Mesothelial cell of epicardium (in vitro differentiated cells): ENCODE results near the gene LALBA. TPM values are rescaled to one million over a fixed set of nuclear protein-coding genes. Genes with fewer than 3 reads are reported as not detected.

ENCODE experiments used
- DNase-seq, 2 experiments: peaks; one replicate each; pipeline ENCODE4 v3.0.0; 2021; ENCODE audit warnings: low spot score in 2 of 2; ENCODE audit not compliant: unreplicated experiment in 2 of 2
- H3K27ac Mint-ChIP-seq: 2 replicates; pipeline ENCODE4 v1.8.0; 2021; ENCODE audit warnings: mixed read lengths
- H3K27me3 Mint-ChIP-seq: 2 replicates; pipeline ENCODE4 v1.8.0; 2021; ENCODE audit warnings: low read depth, mixed read lengths
- H3K36me3 Mint-ChIP-seq: 2 replicates; pipeline ENCODE4 v1.8.0; 2021; ENCODE audit warnings: mixed read lengths
- H3K4me1 Mint-ChIP-seq: 2 replicates; pipeline ENCODE4 v1.8.0; 2021; ENCODE audit warnings: mixed read lengths
- H3K4me3 Mint-ChIP-seq: 2 replicates; pipeline ENCODE4 v1.8.0; 2021; ENCODE audit warnings: mild to moderate bottlenecking, moderate library complexity, mixed read lengths
- H3K9me3 Mint-ChIP-seq: 2 replicates; pipeline ENCODE4 v1.8.0; 2021; ENCODE audit warnings: mixed read lengths
- total RNA-seq: library from RNA; stranded (reverse); gene quantifications from 3 replicates; pipeline ENCODE4 v1.2.1, GENCODE V29; 2021
- TF ChIP-seq, protein P1 (sequence below): fragments of 200-600 bp; sonication (generic); IDR thresholded peaks from one replicate; pipeline ENCODE4 v1.5.0; 2021; ENCODE audit warnings: antibody characterized with exemption; ENCODE audit not compliant: unreplicated experiment

LALBA gene
- total RNA-seq, 1 donor from 2014 or later, result not detected

DNA sequence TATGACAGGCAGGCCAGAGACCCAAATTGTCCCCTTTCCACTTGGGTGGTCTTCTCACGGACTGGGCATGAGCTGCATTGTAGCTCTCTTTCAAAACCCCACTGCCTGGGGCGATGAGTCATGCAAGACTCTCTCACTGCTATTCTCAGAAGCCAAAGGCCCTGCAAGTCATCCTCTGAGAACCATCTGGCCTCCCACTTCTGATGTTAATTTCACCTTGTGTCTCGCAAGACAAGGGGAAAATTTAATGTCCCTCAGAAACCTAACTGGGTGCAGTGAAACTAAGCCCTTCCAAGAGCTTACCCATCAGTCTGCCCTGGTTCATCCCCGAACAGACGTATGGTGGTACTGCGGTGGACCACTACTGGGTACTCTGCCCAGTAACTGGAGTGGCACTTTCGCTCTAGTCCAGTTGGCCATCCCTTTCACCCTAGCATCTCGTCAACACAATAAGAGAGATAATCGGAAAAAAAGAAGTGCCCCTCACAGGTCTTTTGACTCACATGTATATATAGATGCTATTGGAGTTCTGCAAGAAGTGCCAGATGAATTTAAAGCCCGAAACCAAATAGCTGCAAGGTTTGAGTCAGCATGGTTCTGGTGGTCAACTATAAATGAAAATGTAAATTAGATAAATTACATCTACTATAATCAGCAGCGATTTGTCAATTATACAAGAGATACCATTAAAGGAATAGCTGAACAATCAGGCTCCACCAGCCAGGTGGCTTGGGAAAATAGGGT, 31.3 kb upstream of the LALBA start:
- TF ChIP-seq, protein P1, sequence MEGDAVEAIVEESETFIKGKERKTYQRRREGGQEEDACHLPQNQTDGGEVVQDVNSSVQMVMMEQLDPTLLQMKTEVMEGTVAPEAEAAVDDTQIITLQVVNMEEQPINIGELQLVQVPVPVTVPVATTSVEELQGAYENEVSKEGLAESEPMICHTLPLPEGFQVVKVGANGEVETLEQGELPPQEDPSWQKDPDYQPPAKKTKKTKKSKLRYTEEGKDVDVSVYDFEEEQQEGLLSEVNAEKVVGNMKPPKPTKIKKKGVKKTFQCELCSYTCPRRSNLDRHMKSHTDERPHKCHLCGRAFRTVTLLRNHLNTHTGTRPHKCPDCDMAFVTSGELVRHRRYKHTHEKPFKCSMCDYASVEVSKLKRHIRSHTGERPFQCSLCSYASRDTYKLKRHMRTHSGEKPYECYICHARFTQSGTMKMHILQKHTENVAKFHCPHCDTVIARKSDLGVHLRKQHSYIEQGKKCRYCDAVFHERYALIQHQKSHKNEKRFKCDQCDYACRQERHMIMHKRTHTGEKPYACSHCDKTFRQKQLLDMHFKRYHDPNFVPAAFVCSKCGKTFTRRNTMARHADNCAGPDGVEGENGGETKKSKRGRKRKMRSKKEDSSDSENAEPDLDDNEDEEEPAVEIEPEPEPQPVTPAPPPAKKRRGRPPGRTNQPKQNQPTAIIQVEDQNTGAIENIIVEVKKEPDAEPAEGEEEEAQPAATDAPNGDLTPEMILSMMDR, result no peak
- H3K36me3 Mint-ChIP-seq, result no peaks in the 10 kb centered on the region
- no peak overlapping the region for H3K4me3 Mint-ChIP-seq
- H3K4me1 Mint-ChIP-seq, result no peaks in the 10 kb centered on the region
- peaks cover 31% of the 10 kb centered on the region for H3K9me3 Mint-ChIP-seq
- DNase-seq, result no peak
- H3K27ac Mint-ChIP-seq, result no peak overlapping the region
- peaks cover 2% of the 10 kb centered on the region for H3K27me3 Mint-ChIP-seq

DNA sequence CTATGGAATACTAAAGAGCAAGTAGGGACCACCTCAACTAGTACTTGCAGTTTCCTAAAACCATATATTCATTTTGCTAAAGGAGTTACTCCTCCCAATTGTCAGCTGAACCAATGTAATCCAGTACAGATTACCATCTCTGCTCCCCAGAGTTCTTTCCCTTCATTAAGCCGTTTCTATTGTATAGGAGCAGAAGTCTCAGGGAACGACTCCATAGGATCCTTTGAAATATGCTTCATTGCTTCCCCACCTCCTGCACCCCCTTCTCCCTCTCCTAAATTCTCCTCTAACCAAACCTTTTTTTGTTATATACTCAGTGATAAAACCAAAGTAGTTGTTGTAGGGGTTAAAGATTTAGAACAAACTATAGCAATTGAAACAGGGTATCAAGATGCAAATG, 30.7 kb upstream of the LALBA start:
- Mint-ChIP-seq H3K9me3 (peaks cover 31% of the 10 kb centered on the region), H3K36me3 (no peaks in the 10 kb centered on the region), H3K4me3 (no peak overlapping the region), H3K27ac (no peak overlapping the region), H3K27me3 (peaks cover 2% of the 10 kb centered on the region), H3K4me1 (no peaks in the 10 kb centered on the region)
- TF ChIP-seq, protein P1, result no peak
- DNase-seq, result no peak

DNA sequence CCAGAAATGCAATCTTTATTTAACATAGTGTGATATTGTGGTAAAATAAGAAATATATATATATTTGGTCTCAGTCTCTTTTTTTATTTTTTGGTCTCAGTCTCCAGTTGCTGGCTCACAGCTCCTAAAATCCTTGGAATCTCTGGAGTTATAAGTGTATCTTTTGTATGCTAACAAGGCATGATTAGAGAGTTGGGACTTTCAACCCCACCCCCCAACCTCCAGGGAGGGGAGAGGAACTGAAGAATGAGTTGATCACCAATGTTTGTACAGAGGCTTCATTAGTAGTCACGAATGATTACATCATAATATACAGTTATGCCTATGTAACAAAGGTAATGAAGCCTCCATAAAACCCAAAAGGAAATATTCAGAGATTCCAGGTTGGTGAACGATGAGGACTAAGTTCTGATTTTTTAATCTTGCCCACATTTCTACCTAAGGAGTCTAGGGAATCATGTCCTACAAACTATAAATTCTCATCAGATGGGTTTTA, 22.8 kb upstream of the LALBA start:
- Mint-ChIP-seq H3K27ac (no peak overlapping the region), H3K27me3 (peaks cover 11% of the 10 kb centered on the region), H3K4me1 (no peaks in the 10 kb centered on the region), H3K9me3 (peaks cover 19% of the 10 kb centered on the region), H3K36me3 (no peaks in the 10 kb centered on the region), H3K4me3 (no peak overlapping the region)
- TF ChIP-seq, protein P1, result no peak
- no peak for DNase-seq

DNA sequence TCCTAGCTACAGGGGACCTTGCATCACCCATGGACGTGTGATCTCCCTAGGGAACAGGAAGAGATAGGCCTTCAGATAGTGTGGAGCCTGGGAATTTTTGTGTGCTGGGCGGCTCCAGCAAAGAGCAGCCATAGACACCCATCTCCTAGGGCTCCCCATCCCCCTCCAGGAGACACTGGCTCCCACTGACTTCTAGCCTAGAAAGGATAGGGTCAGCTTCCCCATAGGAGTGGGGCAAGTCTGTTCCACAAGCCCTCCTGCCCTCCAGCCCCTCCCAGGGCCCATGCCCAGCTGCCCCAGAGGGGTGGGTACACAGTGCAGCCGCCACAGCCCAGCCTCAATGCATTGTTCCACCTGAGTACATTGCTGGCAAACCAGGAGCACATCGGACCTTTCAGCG, 16.5 kb upstream of the LALBA start:
- DNase-seq, result no peak
- Mint-ChIP-seq H3K27ac (no peak overlapping the region), H3K4me3 (no peak overlapping the region), H3K9me3 (peaks cover 23% of the 10 kb centered on the region), H3K4me1 (no peaks in the 10 kb centered on the region), H3K36me3 (no peaks in the 10 kb centered on the region), H3K27me3 (peaks cover 16% of the 10 kb centered on the region)
- TF ChIP-seq, protein P1, result no peak

DNA sequence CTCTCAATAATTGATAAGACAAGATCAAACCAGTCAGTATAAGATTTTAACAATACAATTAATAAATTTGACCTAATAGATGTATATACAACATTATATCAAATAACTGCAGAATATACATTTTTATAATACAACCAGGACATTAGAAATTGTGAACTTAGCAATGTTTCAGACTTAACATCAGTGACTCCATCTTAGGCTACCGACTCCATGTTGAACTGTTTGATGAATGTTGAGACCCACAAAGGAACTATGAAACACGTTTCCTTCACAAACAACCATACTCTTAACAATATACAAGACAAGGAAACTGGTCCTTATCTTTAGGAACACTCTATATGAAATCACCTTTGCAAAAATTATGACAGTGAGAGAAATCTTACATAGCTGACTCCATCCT, 13.9 kb upstream of the LALBA start:
- H3K36me3 Mint-ChIP-seq, result no peaks in the 10 kb centered on the region
- H3K4me1 Mint-ChIP-seq, result no peaks in the 10 kb centered on the region
- DNase-seq, result no peak
- no peak overlapping the region for H3K27ac Mint-ChIP-seq
- TF ChIP-seq, protein P1, result no peak
- peaks cover 14% of the 10 kb centered on the region for H3K27me3 Mint-ChIP-seq
- peaks cover 15% of the 10 kb centered on the region for H3K9me3 Mint-ChIP-seq
- H3K4me3 Mint-ChIP-seq, result no peak overlapping the region
